GM18498 (cell line): Measurements from ENCODE around the gene LEP.
A peak's percentile ranks its signal among the peaks of the same experiment; 100 is the strongest.

Source experiments
- ATAC-seq: cut with Tn5 transposase; IDR thresholded peaks from one replicate; pipeline ENCODE4 v1.9.1; 2021; ENCODE audit warnings: mild to moderate bottlenecking, moderate library complexity; ENCODE audit not compliant: unreplicated experiment

Gene LEP

GRCh38 chr7:128240696-128241386, at the start of gene LEP:
LEP (plus strand) TSS chr7:128241278; CDS start chr7:128252019, 10,741 bp downstream.
- no peak for ATAC-seq

GRCh38 chr7:128192497-128193142, 48.5 kb upstream of the LEP start:
- ATAC-seq: no peak

GRCh38 chr7:128194533-128195282, 46.4 kb upstream of the LEP start:
- no peak for ATAC-seq

GRCh38 chr7:128197589-128197988, 43.5 kb upstream of the LEP start:
- no peak for ATAC-seq

- no peak for ATAC-seq
Measured at GRCh38 chr7:128197989-128198580, 43.0 kb upstream of the LEP start.

- no peak for ATAC-seq
Measured at GRCh38 chr7:128200376-128200775, 40.7 kb upstream of the LEP start.

GRCh38 chr7:128201067-128201689, 39.9 kb upstream of the LEP start:
- ATAC-seq: no peak

- ATAC-seq: no peak
Measured at GRCh38 chr7:128201690-128202085, 39.4 kb upstream of the LEP start.

GRCh38 chr7:128202287-128202957, 38.7 kb upstream of the LEP start:
- ATAC-seq: no peak

- ATAC-seq: no peak
Measured at GRCh38 chr7:128203047-128203491, 38.0 kb upstream of the LEP start.

GRCh38 chr7:128203710-128204214, 37.3 kb upstream of the LEP start:
- ATAC-seq: no peak

- ATAC-seq: no peak
Measured at GRCh38 chr7:128204455-128204854, 36.6 kb upstream of the LEP start.

- no peak for ATAC-seq
Measured at GRCh38 chr7:128205068-128205467, 36.0 kb upstream of the LEP start.

GRCh38 chr7:128206017-128206746, 34.9 kb upstream of the LEP start:
- no peak for ATAC-seq

GRCh38 chr7:128206747-128207500, 34.2 kb upstream of the LEP start:
- no peak for ATAC-seq

- no peak for ATAC-seq
Measured at GRCh38 chr7:128207609-128208008, 33.5 kb upstream of the LEP start.

GRCh38 chr7:128209229-128210035, 31.6 kb upstream of the LEP start:
- peak; percentile 67 for ATAC-seq

- no peak for ATAC-seq
Measured at GRCh38 chr7:128210036-128210347, 31.1 kb upstream of the LEP start.
